Thoracic aorta endothelial cell (primary cell): ENCODE results near the gene RNF113B. TPM values are rescaled to one million over a fixed set of nuclear protein-coding genes. Genes with fewer than 3 reads are reported as not detected.
A peak's percentile ranks its signal among the peaks of the same experiment; 100 is the strongest.

Experiments used
- small RNA-seq: library from RNA; depleted of rRNA; stranded (forward); fragments of <200 nt; gene quantifications from one replicate; pipeline ENCODE3, GENCODE V24; 2012
- total RNA-seq: library from RNA; depleted of rRNA; stranded (reverse); fragments of >200 nt; gene quantifications from 2 replicates; pipeline ENCODE4 v1.2.3, GENCODE V29; 2012

Gene RNF113B
- total RNA-seq = not detected in 2 replicates

DNA sequence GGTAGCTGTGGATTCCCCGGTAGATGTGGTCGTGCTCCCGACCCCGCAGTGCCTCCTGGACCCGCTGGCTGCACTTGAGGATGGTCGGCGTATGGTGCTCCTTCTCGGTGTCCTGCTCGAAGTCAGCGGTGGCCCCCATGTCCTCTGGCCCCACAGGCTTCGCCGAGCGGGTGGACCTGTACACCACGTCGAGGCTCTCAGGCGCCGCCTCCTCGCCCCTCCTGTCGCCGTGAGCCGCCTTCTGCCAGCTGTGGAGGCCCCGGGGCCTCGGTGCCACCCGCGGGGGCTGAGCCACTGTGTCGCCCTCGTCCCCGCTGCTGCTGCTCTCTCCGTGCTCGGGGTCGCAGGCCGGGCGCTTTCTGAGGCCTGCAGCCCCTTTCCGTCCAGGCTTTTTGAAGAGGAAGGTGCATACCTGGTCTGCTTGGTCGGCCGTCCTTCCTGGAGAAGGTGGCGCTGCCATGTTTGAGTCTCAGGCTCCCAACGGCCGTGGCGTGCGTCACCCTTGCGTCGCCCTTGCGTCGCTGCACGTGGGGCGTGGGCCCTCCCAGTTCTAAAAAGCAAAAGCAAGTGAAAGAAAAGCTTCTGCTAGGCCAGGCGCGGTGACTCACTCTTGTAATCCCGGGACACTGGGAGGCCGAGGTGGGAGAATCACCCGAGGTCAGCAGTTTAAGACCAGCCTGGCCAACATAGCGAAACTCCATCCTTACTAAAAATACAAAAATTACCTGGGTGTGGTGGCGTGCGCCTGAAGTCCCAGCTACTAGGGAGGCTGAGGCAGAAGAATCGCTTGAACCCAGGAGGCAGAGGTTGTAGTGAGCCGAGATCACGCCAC is at the start of gene RNF113B:
Gene RNF113B (minus strand): TSS at position 493 of the 832 bp plus-strand sequence. CDS start 33 bp downstream, at position 460.

DNA sequence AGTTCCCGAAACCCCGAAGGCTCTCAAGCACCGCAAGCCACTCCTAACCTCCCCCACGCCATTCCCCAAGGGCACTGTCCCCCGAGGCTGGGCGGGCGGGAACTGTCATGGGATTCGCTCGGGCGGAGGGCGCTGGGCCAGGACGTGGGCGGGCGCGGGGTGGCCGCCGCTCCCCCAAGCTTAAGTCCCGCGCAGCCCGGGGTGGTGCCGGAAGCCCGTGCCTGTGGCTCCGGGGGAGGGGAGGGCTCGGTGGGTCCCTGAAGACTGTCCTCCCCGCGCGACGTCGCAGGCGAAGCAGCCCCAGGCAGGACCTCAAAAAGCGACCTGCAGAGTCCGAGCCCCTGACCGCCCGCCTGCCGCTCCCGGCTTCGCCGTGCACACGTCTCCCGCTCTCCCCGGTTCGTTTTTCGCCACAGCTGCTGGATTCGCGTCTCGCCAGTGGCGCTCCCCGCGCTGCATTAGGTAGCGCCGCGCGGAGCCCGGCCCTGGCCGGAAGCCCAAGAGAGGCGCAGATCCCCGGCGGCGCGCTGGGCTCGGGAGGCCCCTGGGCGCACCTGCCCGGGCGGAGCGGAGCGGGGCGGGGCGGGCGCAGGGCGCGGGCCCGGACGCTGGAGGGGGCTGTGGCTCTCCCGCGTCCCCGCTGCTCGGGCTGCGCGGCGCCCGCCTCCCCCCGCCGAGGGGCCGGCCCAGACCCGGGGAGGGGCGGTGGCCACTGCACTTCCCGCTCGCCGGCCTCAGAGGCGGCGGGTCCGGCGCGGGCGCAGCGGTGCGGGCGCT is 34.5 kb downstream of the RNF113B start, which contains the start of gene FARP1:
Gene FARP1 (plus strand): TSS at position 715 of the 777 bp plus-strand sequence. CDS start 70,149 bp downstream, outside the sequence.

Small RNA genes lying within 50 kb of the gene (small RNA-seq; reads per million reads assigned to genes)
- gene MIR3170 = 2.7 reads per million, percentile 60 among the genes with 10 or more reads in this experiment

Other genes starting within 250 kb of the RNF113B start
- gene IPO5, start 223.6 kb downstream of the RNF113B start, total RNA-seq = 265 and 284 TPM in 2 replicates
- 33.5 and 34.2 TPM in 2 replicates for gene FARP1, start 34.2 kb downstream of the RNF113B start, total RNA-seq